Naive B cell (primary cell): ENCODE data around the gene OTP. TPM values are rescaled to one million over a fixed set of nuclear protein-coding genes. Genes with fewer than 3 reads are reported as not detected.

Experiments used
- ATAC-seq, 2 donors: fragments of 150-1000 bp; cut with Tn5 transposase; 2 replicates each; pipeline ENCODE4 v1.10.0; 2021; ENCODE audit warnings: low read depth in 2 of 2, mild to moderate bottlenecking in 2 of 2, moderate library complexity in 2 of 2
- DNase-seq: peaks from one replicate; pipeline ENCODE4 v3.0.0; 2022
- H3K27ac Mint-ChIP-seq, 6 donors: one replicate each; pipeline ENCODE4 v1.8.0; 2020 to 2022; ENCODE audit warnings: mild to moderate bottlenecking in 6 of 6, mixed read lengths in 6 of 6, moderate library complexity in 5 of 6, inconsistent platforms in 2 of 6
- H3K27me3 Mint-ChIP-seq, 3 donors: one replicate each; pipeline ENCODE4 v1.8.0; 2021 to 2022; ENCODE audit warnings: mixed read lengths in 3 of 3, mild to moderate bottlenecking in 1 of 3
- H3K36me3 Mint-ChIP-seq, 2 donors: one replicate each; pipeline ENCODE4 v1.8.0; 2020 to 2022; ENCODE audit warnings: mixed read lengths in 2 of 2, inconsistent platforms in 1 of 2, mild to moderate bottlenecking in 1 of 2
- H3K4me1 Mint-ChIP-seq, 3 donors: one replicate each; pipeline ENCODE4 v1.8.0; 2020 to 2022; ENCODE audit warnings: mixed read lengths in 3 of 3, inconsistent platforms in 1 of 3, mild to moderate bottlenecking in 1 of 3, moderate library complexity in 1 of 3
- H3K4me3 Mint-ChIP-seq, 8 donors: one replicate each; pipeline ENCODE4 v1.8.0; 2020 to 2022; ENCODE audit warnings: mild to moderate bottlenecking in 8 of 8, mixed read lengths in 8 of 8, moderate library complexity in 8 of 8, inconsistent platforms in 2 of 8
- H3K9me3 Mint-ChIP-seq, 7 donors: one replicate each; pipeline ENCODE4 v1.8.0; 2020 to 2022; ENCODE audit warnings: mixed read lengths in 7 of 7, mild to moderate bottlenecking in 5 of 7, inconsistent platforms in 2 of 7, moderate library complexity in 1 of 7
- polyA plus RNA-seq, 6 donors: library from polyadenylated mRNA; unstranded; fragments of 300-500 nt; fragmentation: Illumina TruSeq; gene quantifications; one replicate each; pipeline ENCODE4 v1.2.3, GENCODE V29; 2021; ENCODE audit warnings: low read depth in 6 of 6

The OTP gene
- polyA plus RNA-seq, 6 donors from 2014 or later, result not detected

GRCh38 chr5:77644371-77645157 lies 6.1 kb upstream of the OTP start:
- DNase-seq (no peak), ATAC-seq (no peak)
- Mint-ChIP-seq H3K4me3 (peak overlapping the region; percentile 42 to 87 (median 76)), H3K27ac (peak overlapping the region in 5 of 6 donors; percentile 74 to 97 (median 81)), H3K4me1 (peaks cover 14 to 23% (median 20%) of the 10 kb centered on the region in 3 donors), H3K9me3 (peaks cover 4 to 41% (median 22%) of the 10 kb centered on the region in 7 donors), H3K27me3 (peaks cover 82 to 89% (median 88%) of the 10 kb centered on the region in 3 donors), H3K36me3 (peaks cover 14 to 15% of the 10 kb centered on the region in 2 donors)

GRCh38 chr5:77643654-77644370 lies 5.3 kb upstream of the OTP start:
- DNase-seq (no peak), ATAC-seq (no peak)
- Mint-ChIP-seq H3K27ac (peak overlapping the region in 5 of 6 donors; percentile 27 to 97 (median 75)), H3K4me3 (peak overlapping the region in 7 of 8 donors; percentile 35 to 79 (median 61)), H3K27me3 (peaks cover 79 to 88% (median 88%) of the 10 kb centered on the region in 3 donors), H3K4me1 (peaks cover 17 to 26% (median 24%) of the 10 kb centered on the region in 3 donors), H3K9me3 (peaks cover 4 to 41% (median 23%) of the 10 kb centered on the region in 7 donors), H3K36me3 (peaks cover 14 to 15% of the 10 kb centered on the region in 2 donors)

- Mint-ChIP-seq H3K27ac (peak overlapping the region in 4 of 6 donors; percentile 71 to 97 (median 84)), H3K27me3 (peaks cover 72 to 84% (median 83%) of the 10 kb centered on the region in 3 donors), H3K36me3 (peaks cover 14 to 15% of the 10 kb centered on the region in 2 donors), H3K4me1 (peaks cover 19 to 26% (median 25%) of the 10 kb centered on the region in 3 donors), H3K9me3 (peaks cover 4 to 41% (median 23%) of the 10 kb centered on the region in 7 donors), H3K4me3 (peak overlapping the region in 6 of 8 donors; percentile 45 to 79 (median 66))
- ATAC-seq, result no peak
- DNase-seq, result no peak
Observed at GRCh38 chr5:77642738-77643653, 4.5 kb upstream of the OTP start.

GRCh38 chr5:77641963-77642737 lies 3.6 kb upstream of the OTP start:
- Mint-ChIP-seq H3K4me1 (peaks cover 27 to 34% (median 33%) of the 10 kb centered on the region in 3 donors), H3K4me3 (peak overlapping the region in 5 of 8 donors; percentile 29 to 75 (median 53)), H3K9me3 (peaks cover 4 to 50% (median 31%) of the 10 kb centered on the region in 7 donors), H3K27me3 (peaks cover 71 to 84% (median 83%) of the 10 kb centered on the region in 3 donors), H3K27ac (peak overlapping the region in 4 of 6 donors; percentile 74 to 98 (median 96)), H3K36me3 (peaks cover 21 to 24% of the 10 kb centered on the region in 2 donors)
- DNase-seq (no peak), ATAC-seq (no peak)

GRCh38 chr5:77641397-77641943 lies 3.0 kb upstream of the OTP start:
- Mint-ChIP-seq H3K9me3 (peaks cover 4 to 50% (median 32%) of the 10 kb centered on the region in 7 donors), H3K4me1 (peaks cover 28 to 36% (median 33%) of the 10 kb centered on the region in 3 donors), H3K27ac (peak overlapping the region in 4 of 6 donors; percentile 84 to 98 (median 96)), H3K36me3 (peaks cover 21 to 25% of the 10 kb centered on the region in 2 donors), H3K27me3 (peaks cover 66 to 86% (median 80%) of the 10 kb centered on the region in 3 donors), H3K4me3 (peak overlapping the region in 5 of 8 donors; percentile 29 to 85 (median 66))
- no peak for ATAC-seq
- no peak for DNase-seq

- peaks cover 28 to 37% (median 36%) of the 10 kb centered on the region in 3 donors for H3K4me1 Mint-ChIP-seq
- peak overlapping the region in 7 of 8 donors; percentile 29 to 78 (median 66) for H3K4me3 Mint-ChIP-seq
Observed at GRCh38 chr5:77640589-77641396, 2.3 kb upstream of the OTP start.

GRCh38 chr5:77638763-77639671 lies 504 bp upstream of the OTP start:
- Mint-ChIP-seq H3K27me3 (peaks cover 55 to 75% (median 65%) of the 10 kb centered on the region in 3 donors), H3K9me3 (peaks cover 0 to 49% (median 35%) of the 10 kb centered on the region in 7 donors), H3K27ac (peak overlapping the region in 5 of 6 donors; percentile 70 to 97 (median 84)), H3K36me3 (peaks cover 16 to 20% of the 10 kb centered on the region in 2 donors), H3K4me3 (peak overlapping the region in 6 of 8 donors; percentile 21 to 82 (median 62)), H3K4me1 (peaks cover 18 to 27% (median 26%) of the 10 kb centered on the region in 3 donors)
- DNase-seq (no peak), ATAC-seq (peak in 1 of 2 donors; percentile 38)

More at GRCh38 chr5:77640589-77641396, 2.3 kb upstream of the OTP start:
- ATAC-seq (no peak), DNase-seq (no peak)
- H3K27me3 Mint-ChIP-seq, result peaks cover 67 to 86% (median 80%) of the 10 kb centered on the region in 3 donors
- peaks cover 4 to 50% (median 35%) of the 10 kb centered on the region in 7 donors for H3K9me3 Mint-ChIP-seq
- peaks cover 21 to 25% of the 10 kb centered on the region in 2 donors for H3K36me3 Mint-ChIP-seq
- peak overlapping the region in 5 of 6 donors; percentile 44 to 98 (median 88) for H3K27ac Mint-ChIP-seq

GRCh38 chr5:77637170-77637997 lies 1.1 kb downstream of the OTP start:
- H3K4me3 Mint-ChIP-seq, result peak overlapping the region; percentile 18 to 80 (median 64)
- no peak for DNase-seq
- H3K27ac Mint-ChIP-seq, result peak overlapping the region in 4 of 6 donors; percentile 84 to 98 (median 96)
- H3K27me3 Mint-ChIP-seq, result peaks cover 54 to 73% (median 61%) of the 10 kb centered on the region in 3 donors
- ATAC-seq, result no peak
- peaks cover 20 to 34% (median 20%) of the 10 kb centered on the region in 3 donors for H3K4me1 Mint-ChIP-seq
- peaks cover 6 to 51% (median 32%) of the 10 kb centered on the region in 7 donors for H3K9me3 Mint-ChIP-seq
- H3K36me3 Mint-ChIP-seq, result peaks cover 11 to 25% of the 10 kb centered on the region in 2 donors

- Mint-ChIP-seq H3K27ac (peak overlapping the region in 4 of 6 donors; percentile 61 to 98 (median 84)), H3K36me3 (peaks cover 11 to 26% of the 10 kb centered on the region in 2 donors), H3K9me3 (peaks cover 6 to 45% (median 31%) of the 10 kb centered on the region in 7 donors), H3K4me1 (peaks cover 21 to 34% (median 26%) of the 10 kb centered on the region in 3 donors), H3K4me3 (peak overlapping the region in 3 of 8 donors; percentile 20 to 59 (median 53)), H3K27me3 (peaks cover 51 to 68% (median 62%) of the 10 kb centered on the region in 3 donors)
- DNase-seq, result no peak
- ATAC-seq, result no peak
Observed at GRCh38 chr5:77636641-77637169, 1.8 kb downstream of the OTP start.
